HPDE6-E6E7 (cell line): Measurements from ENCODE around the gene ARHGAP6.
"Not testable (repeated sequence)": the region's sequence is repeated elsewhere in the genome, so short reads cannot be mapped to it uniquely, and the experiment has no call there.

Source experiments
- DNase-seq: peaks from one replicate; pipeline ENCODE4 v3.0.0; 2011; ENCODE audit warnings: missing footprints; ENCODE audit errors: extremely low spot score

The ARHGAP6 gene

DNA sequence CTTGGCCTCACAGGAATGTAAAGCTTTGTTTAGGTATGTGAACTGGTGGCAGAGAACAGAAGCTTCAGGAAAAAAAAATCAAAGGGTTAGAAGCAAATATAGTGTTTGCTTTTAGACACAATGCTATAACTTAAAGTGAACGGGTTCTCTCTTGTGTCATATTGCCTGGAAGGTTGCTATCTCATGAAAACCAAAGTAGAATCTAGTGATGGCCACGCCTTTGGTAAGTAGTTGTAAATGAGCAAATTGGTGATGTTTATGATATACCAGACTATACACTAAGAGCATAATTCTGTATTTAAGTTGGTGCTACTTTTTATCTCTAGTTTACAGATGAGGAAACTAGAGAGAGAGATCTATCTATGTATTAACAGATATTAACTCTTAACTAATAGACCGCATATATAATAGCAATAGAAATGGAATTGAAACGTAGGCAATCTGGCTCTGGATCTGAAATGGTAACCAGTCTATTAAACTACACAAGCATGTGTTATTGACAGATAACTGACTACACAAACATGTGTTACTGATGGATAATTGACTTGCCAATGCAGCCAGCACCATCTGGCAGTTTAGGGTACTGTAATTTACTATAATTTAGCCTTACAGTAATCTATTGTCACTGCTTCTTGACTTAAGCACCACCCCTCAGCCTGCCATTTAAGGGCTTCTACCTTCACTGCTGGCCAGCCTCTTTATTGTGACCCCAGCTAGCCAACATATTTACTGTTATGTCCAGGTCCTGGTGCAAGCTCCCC, 513.7 kb downstream of the ARHGAP6 start:
- no peak for DNase-seq

DNA sequence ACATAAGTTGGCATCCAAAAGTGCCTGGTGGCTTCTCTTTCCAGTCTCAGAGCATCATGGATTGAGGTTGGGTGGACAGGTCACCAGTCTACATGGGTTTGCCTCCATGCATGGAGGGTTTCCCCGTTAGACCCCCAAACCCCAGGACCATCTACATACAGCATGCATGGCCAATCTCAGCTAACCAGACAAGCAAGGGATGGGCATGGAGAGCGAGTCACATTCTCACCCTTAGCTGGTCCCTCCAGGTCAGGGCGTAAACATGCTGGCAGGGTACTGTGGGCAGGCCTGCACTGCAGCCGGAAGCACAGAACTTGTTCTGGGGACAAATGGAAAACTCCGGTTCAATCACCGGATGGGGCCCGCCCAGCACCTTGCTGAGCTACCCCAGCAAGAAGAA, 517.3 kb downstream of the ARHGAP6 start:
- DNase-seq: no peak

DNA sequence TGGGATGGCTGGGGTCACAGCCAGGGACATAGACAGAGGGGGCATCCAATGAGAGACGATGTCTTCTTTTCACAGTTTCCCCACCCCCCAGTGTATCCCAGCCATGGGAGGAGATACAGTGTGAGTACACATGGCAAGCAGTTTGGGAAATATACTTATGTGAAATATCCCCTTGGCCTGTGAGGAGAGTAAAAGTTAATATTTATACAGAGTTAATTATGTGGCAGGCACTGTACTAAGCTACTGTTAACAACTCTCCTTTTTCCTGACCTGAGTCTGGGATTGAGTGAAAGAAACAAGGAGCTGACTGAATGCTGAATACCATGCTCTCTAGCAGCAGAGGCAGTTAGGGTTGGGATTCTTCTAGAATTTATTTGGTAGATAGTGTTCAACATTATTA, 519.3 kb downstream of the ARHGAP6 start:
- no peak for DNase-seq

DNA sequence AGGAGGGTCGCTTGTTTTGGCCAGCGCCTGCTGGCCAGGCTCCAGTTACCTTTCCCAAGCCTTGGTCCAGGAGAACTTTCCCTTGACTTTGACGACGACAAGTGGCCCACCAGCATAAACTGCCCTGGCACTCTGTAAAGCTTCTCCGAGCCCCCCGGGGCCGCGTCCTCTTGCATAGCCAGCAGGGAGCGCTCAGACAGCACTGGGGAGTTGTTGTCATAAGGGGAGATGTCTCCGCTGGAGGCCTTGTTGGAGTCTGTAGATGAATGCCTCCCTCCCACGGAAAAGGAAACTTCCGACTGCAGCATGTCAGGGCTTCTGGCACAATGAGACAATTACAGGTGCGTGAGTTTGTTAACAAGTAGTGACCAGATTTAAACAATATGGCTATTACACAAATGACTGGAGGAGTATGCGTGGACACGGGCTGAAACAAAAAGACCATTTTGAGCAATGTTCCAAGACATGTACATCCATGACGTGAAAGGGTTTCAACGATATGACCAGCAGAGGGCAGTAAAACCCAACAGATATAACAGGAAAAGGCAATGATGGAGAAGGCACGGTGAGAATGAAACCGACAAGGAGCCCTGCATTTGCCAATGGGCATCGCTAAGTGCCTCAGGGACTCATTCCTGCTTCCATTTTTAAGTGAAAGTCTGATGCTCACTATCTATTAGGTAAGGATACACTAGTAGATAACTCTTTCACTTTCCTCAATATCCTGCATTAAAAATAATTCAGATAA, 521.6 kb downstream of the ARHGAP6 start:
- DNase-seq: peak; percentile 50

DNA sequence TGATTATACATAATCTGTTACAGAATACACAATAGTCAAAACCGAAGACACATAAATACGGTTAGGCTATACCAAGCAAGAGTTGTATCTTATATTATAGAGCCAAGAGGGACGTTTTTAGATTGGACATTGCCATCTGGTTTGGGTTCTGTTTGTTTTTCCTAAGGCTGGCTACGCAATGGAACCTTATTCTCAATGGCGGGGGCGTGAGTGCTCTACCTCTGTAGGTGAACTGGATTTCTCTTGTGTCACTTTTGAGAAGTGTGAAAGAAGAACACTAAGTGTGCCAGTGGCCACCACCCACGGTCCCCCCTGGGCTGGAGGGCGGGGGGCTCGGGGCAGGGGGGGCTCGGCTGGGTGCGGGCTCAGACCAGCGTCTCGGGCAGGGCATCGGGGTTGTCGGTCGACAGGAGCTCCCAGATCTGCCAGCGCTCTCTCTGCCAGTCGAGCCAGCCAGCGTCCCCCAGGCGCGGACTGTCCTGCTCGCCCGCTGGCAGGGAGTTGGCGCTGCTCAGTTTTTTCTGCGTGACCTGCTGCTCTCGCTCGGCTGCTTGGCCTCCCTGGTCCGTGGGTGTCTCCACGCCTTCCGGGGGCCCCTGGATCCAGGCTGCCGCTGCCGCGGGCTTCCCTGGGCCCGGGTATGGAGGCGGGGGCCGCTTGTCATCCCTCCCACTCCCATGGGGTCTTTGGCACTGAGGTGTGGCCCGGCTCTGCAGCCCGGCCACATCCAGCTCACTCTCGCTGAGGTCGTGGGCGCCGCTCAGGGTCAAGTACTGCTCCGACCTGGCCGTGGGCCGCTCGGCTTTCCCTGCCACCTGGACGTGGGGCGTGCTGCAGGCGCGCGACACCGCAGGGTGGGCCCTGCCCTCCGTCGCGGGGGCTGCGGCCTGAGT, 527.0 kb downstream of the ARHGAP6 start:
- no peak for DNase-seq

DNA sequence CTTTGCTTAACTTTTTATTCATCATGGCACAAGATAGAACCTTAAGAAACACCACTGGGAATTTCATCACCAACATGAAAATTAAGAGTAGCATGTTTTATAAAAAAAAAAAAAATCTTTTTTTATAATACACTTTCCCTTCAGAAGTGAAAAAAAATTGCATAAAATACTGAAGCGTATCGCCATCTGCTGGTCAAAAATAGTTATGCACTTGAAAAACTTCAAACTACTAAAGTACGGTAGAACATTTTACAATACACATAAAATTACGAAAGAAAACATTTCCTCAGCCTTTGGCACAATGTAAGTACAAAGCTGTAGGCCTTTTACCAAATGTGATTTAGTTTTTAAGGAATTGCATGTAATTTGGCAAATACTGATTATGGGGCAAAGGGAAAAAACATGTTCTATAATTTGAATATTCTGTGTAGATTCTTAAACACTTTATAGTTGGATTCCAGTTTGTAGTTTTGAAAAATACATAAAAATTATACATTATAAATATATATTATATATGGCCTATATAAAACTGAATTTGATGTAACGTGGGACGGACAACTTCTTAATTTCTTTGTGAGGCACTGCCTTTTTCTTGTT, 528.1 kb downstream of the ARHGAP6 start:
- DNase-seq: no peak

DNA sequence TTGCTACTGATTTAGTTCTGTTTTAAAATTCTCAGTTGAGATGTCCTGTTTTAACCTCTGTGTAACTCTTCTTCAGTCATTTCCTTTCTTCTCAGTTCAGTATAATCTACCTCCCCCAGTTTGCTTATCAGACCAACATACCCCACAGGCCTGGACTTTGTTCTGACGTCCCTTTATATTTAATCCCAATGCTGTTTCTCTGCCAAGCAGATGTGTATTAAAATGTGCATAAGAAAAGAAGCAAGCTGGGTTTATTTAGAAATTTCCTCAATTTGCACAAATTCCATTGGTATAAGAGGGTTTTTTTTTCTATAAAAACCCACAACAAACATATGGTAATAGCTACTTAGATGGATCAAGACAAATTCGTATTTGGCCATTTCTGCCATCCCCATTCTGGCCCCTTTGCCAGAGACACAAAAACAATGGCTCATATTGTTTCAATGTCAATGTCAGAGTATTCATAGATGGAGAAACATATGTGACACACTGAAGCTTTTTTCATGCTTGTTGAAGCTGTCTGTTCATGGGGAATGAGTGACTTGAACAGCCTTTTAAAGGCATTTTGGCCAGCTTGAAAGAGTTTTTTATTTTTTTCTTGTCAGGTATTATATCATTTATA, 530.0 kb downstream of the ARHGAP6 start:
- no peak for DNase-seq

DNA sequence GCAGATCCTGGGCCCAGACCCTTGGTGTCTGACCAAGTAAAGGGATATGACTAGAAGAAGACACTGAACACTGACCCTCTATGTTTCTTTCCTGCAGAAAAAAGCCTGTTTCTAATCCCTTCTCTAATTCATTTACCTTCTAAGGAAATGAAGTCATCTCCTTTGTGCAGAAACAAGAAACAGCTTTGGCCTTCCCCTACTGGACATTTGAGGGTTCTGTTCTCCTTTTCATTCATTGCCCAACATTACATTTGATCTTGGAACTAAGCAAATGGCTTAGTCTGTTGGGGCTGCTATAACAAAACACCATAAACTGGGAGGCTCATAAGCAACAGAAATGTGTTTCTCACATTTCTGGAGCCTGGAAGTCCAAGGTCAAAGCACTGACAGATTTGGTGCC, 534.6 kb downstream of the ARHGAP6 start:
- no peak for DNase-seq

DNA sequence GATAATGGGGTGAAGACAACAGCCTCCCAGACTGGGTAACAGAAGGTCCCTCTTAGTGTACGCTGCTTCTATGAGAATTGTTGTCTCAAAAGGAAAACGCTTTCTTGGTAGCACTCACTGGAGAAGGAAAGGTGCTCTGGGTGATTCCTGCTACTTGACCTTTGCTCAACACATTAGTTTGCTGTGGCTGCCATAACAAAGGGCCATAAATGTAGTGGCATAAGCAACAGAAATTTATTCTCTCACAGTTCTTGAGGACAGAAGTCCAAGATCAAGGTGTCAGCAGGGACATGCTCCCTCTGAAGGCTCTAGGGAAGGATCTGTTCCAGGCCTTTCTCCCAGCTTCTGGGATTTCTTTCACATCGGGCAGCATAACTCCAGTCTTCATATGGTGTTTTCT, 535.6 kb downstream of the ARHGAP6 start:
- no peak for DNase-seq

DNA sequence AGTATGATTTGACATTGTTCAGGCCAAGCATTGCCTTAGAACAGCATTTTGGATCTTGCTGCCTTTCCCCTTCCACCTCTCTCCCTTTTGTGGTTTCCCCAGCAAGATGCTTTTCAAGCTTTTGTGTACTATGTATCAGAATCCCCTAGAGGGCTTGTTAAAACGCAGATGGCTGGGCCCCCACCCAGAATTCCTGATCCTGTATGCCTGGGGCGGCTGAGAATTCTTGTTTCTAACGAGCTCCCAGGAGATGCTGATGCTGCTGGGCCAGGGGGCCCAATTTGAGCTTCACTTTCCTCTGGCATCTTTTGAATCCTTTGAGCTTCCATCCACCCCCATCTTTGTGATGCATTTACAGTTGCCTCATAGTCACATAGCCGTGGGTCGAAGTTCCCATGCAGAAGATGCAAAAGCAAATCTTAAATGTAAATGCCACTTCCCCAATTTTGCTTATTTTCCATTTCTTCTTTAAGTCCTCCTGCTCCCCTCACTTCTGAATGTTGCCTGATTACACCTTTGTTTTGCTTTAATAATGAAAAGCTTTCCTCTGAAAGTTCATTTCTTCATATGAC, 536.1 kb downstream of the ARHGAP6 start:
- DNase-seq: no peak

DNA sequence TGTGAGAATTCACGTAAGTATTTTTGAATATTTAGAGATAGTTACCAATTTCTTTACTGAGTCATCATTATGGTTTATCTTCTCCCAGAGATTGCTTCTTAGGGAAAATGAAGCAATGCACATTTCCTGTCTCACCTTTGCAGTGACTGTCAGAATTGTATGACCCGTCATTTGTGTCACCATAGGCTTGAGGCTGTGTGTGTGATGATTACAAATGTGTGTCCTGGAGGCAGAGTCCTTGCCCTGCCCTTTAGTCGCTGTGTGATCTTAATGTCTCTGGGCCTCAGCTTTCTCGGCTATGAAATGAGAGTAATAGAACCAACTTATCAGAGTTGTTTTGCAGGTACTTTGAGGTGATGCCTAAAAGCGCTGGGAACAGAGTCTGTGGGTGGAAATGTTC, 540.7 kb downstream of the ARHGAP6 start:
- no peak for DNase-seq

DNA sequence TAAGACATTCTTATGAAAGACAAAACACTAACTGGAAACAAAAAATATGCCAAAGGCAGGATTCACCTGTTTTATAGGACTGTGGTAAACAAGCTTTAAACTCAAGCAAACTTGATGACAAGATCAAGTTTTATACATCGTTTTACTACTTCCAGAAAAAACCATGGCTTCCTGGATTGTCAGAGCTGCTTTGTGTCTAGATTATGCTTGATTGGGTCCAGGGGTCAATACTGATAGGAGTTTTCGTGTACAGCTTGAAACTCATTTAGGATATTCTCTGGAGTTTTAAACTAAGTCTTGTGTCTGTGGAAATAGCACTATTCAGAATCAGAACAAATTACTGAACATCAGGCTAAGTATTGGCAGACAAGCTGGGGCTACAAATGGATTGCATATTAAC, 541.6 kb downstream of the ARHGAP6 start:
- no peak for DNase-seq

DNA sequence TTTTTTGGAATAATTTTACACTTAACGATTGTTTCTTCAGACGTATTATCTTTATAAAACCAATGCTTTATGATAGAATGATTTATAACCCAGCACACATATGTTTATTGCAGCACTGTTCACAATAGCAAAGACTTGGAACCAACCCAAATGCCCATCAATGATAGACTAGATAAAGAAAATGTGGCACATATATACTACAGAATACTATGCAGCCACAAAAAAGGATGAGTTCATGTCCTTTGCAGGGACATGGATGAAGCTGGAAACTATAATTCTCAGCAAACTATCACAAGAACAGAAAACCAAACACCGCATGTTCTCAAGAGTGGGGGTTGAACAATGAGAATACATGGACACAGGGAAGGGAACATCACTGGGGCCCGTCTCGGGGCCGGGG, 542.6 kb downstream of the ARHGAP6 start:
- not testable (repeated sequence) for DNase-seq

DNA sequence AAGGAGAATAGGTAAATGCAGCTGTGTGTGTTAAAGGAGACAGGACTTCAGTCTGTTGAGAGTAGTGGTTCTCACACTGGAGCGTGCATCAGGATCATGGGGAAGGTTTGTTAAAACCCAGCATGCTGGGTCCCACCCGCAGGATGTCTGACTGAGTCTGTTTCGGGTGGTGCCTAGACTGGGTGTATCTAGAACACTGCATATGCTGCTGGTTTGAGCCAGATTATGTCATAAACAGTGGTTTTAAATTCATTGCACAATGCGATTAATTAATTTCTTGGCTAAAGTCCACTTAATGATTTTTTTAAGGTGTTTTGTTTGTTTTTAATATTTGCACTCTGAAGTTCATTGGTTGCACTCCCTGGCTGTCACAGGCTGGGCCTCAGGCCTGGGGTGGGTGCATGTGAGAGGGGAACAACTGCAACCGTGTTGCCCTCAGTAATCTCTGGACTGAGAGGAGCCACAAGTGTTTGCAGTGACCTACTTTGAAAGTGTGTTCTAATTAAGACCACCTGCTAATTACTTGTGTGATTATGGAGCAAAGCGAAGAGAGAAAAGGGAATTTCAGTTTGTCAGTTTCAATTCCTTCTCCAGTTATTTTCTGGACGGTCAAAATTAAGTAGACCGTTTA, 546.3 kb downstream of the ARHGAP6 start:
- DNase-seq: no peak

DNA sequence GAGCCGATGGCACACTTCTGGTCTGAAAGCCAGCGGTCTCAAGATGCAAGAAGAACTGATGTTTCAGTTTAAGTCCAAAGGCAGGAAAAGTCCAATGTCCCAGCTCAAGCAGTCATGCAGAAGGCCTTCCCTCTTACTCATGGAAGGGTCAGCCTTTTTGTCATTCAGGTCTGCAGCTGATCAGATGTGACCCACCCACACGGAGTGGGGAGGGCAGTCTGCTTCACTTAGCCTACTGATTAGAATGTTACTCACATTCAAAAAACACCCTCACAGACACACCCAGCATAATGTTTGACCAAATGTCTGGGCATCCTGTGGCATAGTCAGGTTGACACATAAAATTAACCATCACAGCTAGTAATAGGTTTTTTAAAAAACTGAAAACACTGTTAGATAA, 548.0 kb downstream of the ARHGAP6 start:
- DNase-seq: no peak

DNA sequence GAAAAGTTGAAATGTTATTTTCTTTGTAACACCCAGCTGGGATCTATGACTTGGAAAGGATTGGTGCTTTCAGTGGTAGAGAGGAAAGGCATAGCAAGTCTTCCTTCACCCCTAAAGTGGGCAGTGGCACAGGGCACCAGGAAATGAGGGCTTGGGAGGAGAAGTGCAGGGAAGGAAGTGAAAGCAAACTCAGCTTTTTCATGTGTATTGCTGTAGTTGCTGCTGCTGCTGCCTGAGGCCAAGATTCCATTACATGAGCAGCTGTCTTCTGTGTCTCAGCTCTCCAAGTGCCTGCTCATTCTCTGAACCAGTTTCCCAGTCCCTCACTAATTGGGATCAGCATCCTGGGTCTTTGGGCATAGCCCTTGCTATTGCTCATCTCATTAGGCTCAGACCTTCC, 552.0 kb downstream of the ARHGAP6 start:
- DNase-seq: no peak

DNA sequence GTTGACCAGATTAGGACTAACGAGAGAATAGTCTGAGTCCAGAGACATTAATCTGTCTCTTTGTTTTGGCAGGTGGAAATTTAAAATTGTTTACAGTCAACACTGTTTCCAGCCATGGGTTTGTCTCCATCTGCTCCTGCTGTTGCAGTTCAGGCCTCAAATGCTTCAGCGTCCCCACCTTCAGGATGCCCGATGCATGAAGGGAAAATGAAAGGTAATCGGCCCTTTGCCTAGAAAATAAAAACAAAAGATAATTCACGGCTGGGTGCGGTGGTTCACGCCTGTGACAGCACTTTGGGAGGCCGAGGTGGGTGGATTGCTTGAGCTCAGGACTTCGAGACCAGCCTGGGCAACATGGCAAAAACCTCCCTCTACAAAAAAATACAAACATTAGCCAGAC, 553.8 kb downstream of the ARHGAP6 start:
- no peak for DNase-seq

DNA sequence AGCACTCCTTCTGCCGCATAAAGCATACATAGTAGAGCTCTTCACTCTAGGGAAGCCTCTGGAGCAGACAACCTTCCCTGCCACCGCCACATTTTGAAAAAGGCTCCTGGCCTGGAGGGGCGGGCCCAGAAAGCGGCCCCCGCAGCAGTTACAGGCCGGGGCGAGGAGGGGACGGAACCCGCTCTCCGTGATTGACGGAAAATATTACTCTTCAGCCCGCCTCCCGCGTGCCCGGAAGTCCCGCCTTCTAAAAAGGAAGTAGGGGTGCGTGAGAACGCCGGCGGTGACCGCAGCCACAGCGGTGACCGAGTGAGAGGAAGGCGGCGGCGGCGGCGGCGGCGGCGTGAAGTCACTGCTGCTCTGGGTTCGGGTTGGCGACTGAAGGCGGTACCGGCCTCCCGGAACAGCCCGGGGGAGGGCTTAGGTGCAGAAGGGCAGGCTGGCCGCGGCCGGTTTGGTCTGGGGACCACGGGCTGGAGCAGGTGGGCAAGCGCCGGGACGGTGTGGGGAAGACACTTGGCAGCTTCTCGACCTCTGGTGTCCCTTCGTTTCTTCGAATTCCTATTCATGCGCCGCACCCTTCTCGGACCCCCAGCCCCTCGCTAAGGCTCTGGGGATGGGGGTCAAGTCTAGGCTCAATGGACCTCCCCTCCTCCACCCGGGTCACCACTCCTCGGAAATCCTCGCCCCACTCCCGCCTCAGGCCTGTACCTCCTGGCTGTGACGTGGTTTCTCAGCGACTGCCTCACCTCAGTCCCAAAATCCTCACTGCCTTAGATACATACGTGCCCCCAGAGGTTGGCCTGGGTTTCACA, 554.5 kb downstream of the ARHGAP6 start, which contains the start of gene HCCS:
HCCS (plus strand) TSS at position 296 of the 815 bp plus-strand sequence. CDS start 729 bp downstream, outside the sequence.
- DNase-seq: peak; percentile 48

DNA sequence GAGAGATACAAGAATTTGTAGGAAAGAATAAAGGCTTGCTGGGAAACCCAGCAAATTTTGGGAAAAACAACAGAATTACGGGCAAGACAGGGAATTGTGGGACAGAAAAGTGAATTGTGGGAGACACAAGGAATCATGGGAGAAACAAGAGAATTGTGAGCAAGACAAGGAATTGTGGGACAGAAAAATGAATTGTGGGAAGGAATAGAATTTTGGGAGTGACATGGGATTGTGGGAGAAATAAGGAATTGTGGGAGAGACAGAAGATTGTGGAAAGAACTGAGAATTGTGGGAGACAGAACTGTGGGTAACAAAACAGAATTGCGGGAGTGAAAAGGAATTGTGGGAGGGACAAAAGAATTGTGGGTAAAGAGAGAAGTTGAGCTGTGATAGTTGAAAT, 555.8 kb downstream of the ARHGAP6 start:
- DNase-seq: no peak
